SK-N-SH treated with all-trans-retinoic acid at 6 μM for 48 hours (cell line): Measurements from ENCODE around the gene SLC22A4.

ENCODE experiments used
- ATAC-seq: fragments of 200-7000 bp; cut with Tn5 transposase; 3 replicates; pipeline ENCODE4 v1.9.1; 2020; ENCODE audit warnings: mild to moderate bottlenecking, moderate library complexity
- ARNTL ChIP-seq: fragments of 450-650 bp; formaldehyde crosslinking; IDR thresholded peaks from 2 replicates; pipeline ENCODE4 v1.5.0; 2020; ENCODE audit warnings: low read depth, mild to moderate bottlenecking, moderate library complexity, borderline replicate concordance
- BACH2 ChIP-seq: fragments of 250-450 bp; sonication (Bioruptor Pico); IDR thresholded peaks from 2 replicates; pipeline ENCODE4 v1.9.0; 2021; ENCODE audit warnings: mild to moderate bottlenecking, borderline replicate concordance
- CSDC2 ChIP-seq: fragments of 250-450 bp; sonication (Bioruptor Pico); IDR thresholded peaks from 2 replicates; pipeline ENCODE4 v1.5.0; 2020; ENCODE audit warnings: mild to moderate bottlenecking, moderate library complexity
- CSRNP3 ChIP-seq: fragments of 250-450 bp; sonication (Bioruptor Pico); IDR thresholded peaks from 2 replicates; pipeline ENCODE4 v1.5.1; 2021; ENCODE audit warnings: mild to moderate bottlenecking, moderate library complexity
- ESRRG ChIP-seq: fragments of 250-450 bp; sonication (Bioruptor Pico); IDR thresholded peaks from 2 replicates; pipeline ENCODE4 v1.6.1; 2021; ENCODE audit warnings: mild to moderate bottlenecking
- GLIS3 ChIP-seq: fragments of 250-450 bp; sonication (Bioruptor Pico); IDR thresholded peaks from 2 replicates; pipeline ENCODE4 v1.5.0; 2020; ENCODE audit warnings: mild to moderate bottlenecking, moderate library complexity
- ISL1 ChIP-seq: fragments of 250-450 bp; sonication (Bioruptor Pico); IDR thresholded peaks from 2 replicates; pipeline ENCODE4 v2.1.2; 2022; ENCODE audit warnings: mild to moderate bottlenecking, moderate library complexity
- PATZ1 ChIP-seq: fragments of 250-450 bp; sonication (Bioruptor Pico); IDR thresholded peaks from 2 replicates; pipeline ENCODE4 v1.8.0; 2020; ENCODE audit warnings: mild to moderate bottlenecking, moderate library complexity, borderline replicate concordance
- POU6F1 ChIP-seq: fragments of 250-450 bp; sonication (Bioruptor Pico); IDR thresholded peaks from 2 replicates; pipeline ENCODE4 v1.8.0; 2021; ENCODE audit warnings: low read depth, mild to moderate bottlenecking, moderate library complexity, borderline replicate concordance
- RARB ChIP-seq: fragments of 250-450 bp; sonication (Bioruptor Pico); IDR thresholded peaks from 2 replicates; pipeline ENCODE4 v1.8.0; 2021; ENCODE audit warnings: mild to moderate bottlenecking, moderate library complexity
- TCF4 ChIP-seq: fragments of 250-450 bp; sonication (Bioruptor Pico); IDR thresholded peaks from 2 replicates; pipeline ENCODE4 v1.8.0; 2021; ENCODE audit warnings: mild to moderate bottlenecking, moderate library complexity, borderline replicate concordance
- TOX ChIP-seq: fragments of 250-450 bp; sonication (Bioruptor Pico); IDR thresholded peaks from 2 replicates; pipeline ENCODE4 v1.8.0; 2021; ENCODE audit warnings: mild to moderate bottlenecking, moderate library complexity, borderline replicate concordance
- ZC3H10 ChIP-seq: fragments of 250-450 bp; sonication (Bioruptor Pico); IDR thresholded peaks from 2 replicates; pipeline ENCODE4 v1.5.1; 2021; ENCODE audit warnings: mild to moderate bottlenecking, moderate library complexity
- ZFP3 ChIP-seq: fragments of 250-450 bp; sonication (Bioruptor Pico); IDR thresholded peaks from 2 replicates; pipeline ENCODE4 v1.5.0; 2020; ENCODE audit warnings: mild to moderate bottlenecking, moderate library complexity
- ZFP30 ChIP-seq: fragments of 450-650 bp; formaldehyde crosslinking; IDR thresholded peaks from 2 replicates; pipeline ENCODE4 v1.5.0; 2022; ENCODE audit warnings: mild to moderate bottlenecking, moderate library complexity
- ZNF70 ChIP-seq: fragments of 450-650 bp; formaldehyde crosslinking; IDR thresholded peaks from 2 replicates; pipeline ENCODE4 v1.5.0; 2020; ENCODE audit warnings: mild to moderate bottlenecking, moderate library complexity
- ZNF8 ChIP-seq: fragments of 450-650 bp; formaldehyde crosslinking; IDR thresholded peaks from 2 replicates; pipeline ENCODE4 v1.5.0; 2020; ENCODE audit warnings: mild to moderate bottlenecking, moderate library complexity

The SLC22A4 gene

GRCh38 chr5:132380741-132381140 lies 86.5 kb downstream of the SLC22A4 start (continued):
- TF ChIP-seq BACH2 (CRISPR knock-in tag) (no peak), ZFP30 (CRISPR knock-in tag) (no peak), CSRNP3 (CRISPR knock-in tag) (no peak), ESRRG (CRISPR knock-in tag) (no peak), ZNF70 (CRISPR knock-in tag) (no peak), ISL1 (CRISPR knock-in tag) (no peak), ZC3H10 (CRISPR knock-in tag) (no peak), CSDC2 (CRISPR knock-in tag) (no peak), GLIS3 (no peak), RARB (CRISPR knock-in tag) (no peak)
- TF ChIP-seq, all 23 proteins: peak for 0

- no peak for ATAC-seq
- TF ChIP-seq TOX (CRISPR knock-in tag) (no peak), ISL1 (CRISPR knock-in tag) (no peak), CSRNP3 (CRISPR knock-in tag) (no peak), ZNF70 (CRISPR knock-in tag) (no peak), ZNF8 (CRISPR knock-in tag) (no peak), RARB (CRISPR knock-in tag) (no peak), GLIS3 (no peak), ARNTL (CRISPR knock-in tag) (no peak), ZC3H10 (CRISPR knock-in tag) (no peak), BACH2 (CRISPR knock-in tag) (no peak), CSDC2 (CRISPR knock-in tag) (no peak)
These were observed 87.4 kb downstream of the SLC22A4 start for GRCh38 chr5:132381614-132382013.

- TF ChIP-seq POU6F1 (CRISPR knock-in tag): no peak
- TF ChIP-seq, all 23 proteins: peak for 0
- ATAC-seq: no peak
These were observed 89.1 kb downstream of the SLC22A4 start for GRCh38 chr5:132383261-132383660.

GRCh38 chr5:132383984-132384383 lies 89.8 kb downstream of the SLC22A4 start:
- TF ChIP-seq GLIS3 (no peak), ISL1 (CRISPR knock-in tag) (no peak), CSRNP3 (CRISPR knock-in tag) (no peak), ZFP3 (CRISPR knock-in tag) (no peak), TCF4 (CRISPR knock-in tag) (no peak), RARB (CRISPR knock-in tag) (no peak), ZC3H10 (CRISPR knock-in tag) (no peak), BACH2 (CRISPR knock-in tag) (no peak), POU6F1 (CRISPR knock-in tag) (no peak), CSDC2 (CRISPR knock-in tag) (no peak), PATZ1 (CRISPR knock-in tag) (no peak), ZFP30 (CRISPR knock-in tag) (no peak), ZNF8 (CRISPR knock-in tag) (no peak), TOX (CRISPR knock-in tag) (no peak)
- TF ChIP-seq, all 23 proteins: peak for 0
- no peak for ATAC-seq
